Measurements from ENCODE around the gene RNF125. TPM values are rescaled to one million over a fixed set of nuclear protein-coding genes. Genes with fewer than 3 reads are reported as not detected.

The RNF125 gene
- total and polyA plus RNA-seq, 2 experiments from 2014 or later, result 11.4 to 29.2 TPM

DNA sequence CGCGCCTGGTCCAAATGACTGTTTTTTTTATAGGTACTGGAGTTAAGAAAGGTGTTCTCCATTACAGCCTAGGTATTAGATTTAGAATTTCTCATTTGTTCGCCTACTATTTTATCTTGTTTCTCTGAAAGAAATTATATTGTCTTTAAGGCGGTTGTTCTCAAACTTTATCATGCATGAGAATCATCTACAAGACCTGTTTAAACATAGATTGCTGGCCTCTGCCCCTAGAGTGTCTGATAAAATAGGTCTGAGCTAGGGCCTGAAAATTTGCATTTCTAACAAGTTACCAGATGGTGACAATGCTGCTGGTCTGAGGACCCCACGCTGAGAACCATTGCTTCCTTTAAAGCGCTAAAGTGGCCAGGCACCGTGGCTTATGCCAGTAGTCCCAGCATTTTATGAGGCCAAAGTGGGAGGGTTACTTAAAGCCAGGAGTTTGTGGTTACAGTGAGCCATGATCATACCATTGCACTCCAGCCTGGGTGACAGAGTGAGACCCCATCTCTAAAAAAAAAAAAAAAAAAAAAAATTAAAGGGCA, 39.1 kb downstream of the RNF125 start:
- H3K27ac Mint-ChIP-seq, result no peak overlapping the region
- no peaks in the 10 kb centered on the region; the same call in 1 of the 2 replicates for H4K20me1 ChIP-seq (replicated peaks; ENCODE audit: insufficient read depth)
- H3K27me3 Mint-ChIP-seq (ENCODE audit: insufficient read depth, low read depth, poor library complexity), result no peaks in the 10 kb centered on the region
- no peaks in the 10 kb centered on the region for H3K79me2 ChIP-seq (replicated peaks; ENCODE audit: insufficient read depth)
- peak; percentile 84 for ATAC-seq
- peak; percentile 73 for DNase-seq (ENCODE audit: low spot score)
- H3F3A ChIP-seq (replicated peaks; ENCODE audit: low read depth), result no peaks in the 10 kb centered on the region
- no peaks in the 10 kb centered on the region for H3K36me3 ChIP-seq (ENCODE audit: insufficient read depth)
- no peaks in the 10 kb centered on the region for H3K27me3 ChIP-seq (ENCODE audit: insufficient read depth)
- no peak overlapping the region for H2AFZ ChIP-seq
- H3K4me3 Mint-ChIP-seq, result no peak overlapping the region
- H3K4me3 ChIP-seq, result no peak overlapping the region
- H3K9me2 ChIP-seq (ENCODE audit: insufficient read depth), result no peaks in the 10 kb centered on the region
- no peaks in the 10 kb centered on the region for H3K9me3 Mint-ChIP-seq
- TF ChIP-seq ZNF114 (CRISPR knock-in tag; IDR thresholded peaks at IDR 0.05) (no peak), EZH2 (IDR thresholded peaks at IDR 0.05; ENCODE audit: low read depth, unreplicated experiment) (no peak), POLR2AphosphoS5 (IDR thresholded peaks at IDR 0.05; ENCODE audit: low read depth) (no peak), EZH2phosphoT487 (IDR thresholded peaks at IDR 0.05; ENCODE audit: unreplicated experiment) (no peak), CREB1 (CRISPR knock-in tag; IDR thresholded peaks at IDR 0.05; ENCODE audit: low read depth) (no peak), NANOG (IDR thresholded peaks at IDR 0.05; ENCODE audit: borderline replicate concordance) (no peak), JUNB (IDR thresholded peaks at IDR 0.05; ENCODE audit: unreplicated experiment) (no peak), STAT1 (IDR thresholded peaks at IDR 0.05; ENCODE audit: unreplicated experiment) (no peak), ZNF331 (CRISPR knock-in tag; IDR thresholded peaks at IDR 0.05; ENCODE audit: low read depth) (no peak)
- TF ChIP-seq, protein P1, sequence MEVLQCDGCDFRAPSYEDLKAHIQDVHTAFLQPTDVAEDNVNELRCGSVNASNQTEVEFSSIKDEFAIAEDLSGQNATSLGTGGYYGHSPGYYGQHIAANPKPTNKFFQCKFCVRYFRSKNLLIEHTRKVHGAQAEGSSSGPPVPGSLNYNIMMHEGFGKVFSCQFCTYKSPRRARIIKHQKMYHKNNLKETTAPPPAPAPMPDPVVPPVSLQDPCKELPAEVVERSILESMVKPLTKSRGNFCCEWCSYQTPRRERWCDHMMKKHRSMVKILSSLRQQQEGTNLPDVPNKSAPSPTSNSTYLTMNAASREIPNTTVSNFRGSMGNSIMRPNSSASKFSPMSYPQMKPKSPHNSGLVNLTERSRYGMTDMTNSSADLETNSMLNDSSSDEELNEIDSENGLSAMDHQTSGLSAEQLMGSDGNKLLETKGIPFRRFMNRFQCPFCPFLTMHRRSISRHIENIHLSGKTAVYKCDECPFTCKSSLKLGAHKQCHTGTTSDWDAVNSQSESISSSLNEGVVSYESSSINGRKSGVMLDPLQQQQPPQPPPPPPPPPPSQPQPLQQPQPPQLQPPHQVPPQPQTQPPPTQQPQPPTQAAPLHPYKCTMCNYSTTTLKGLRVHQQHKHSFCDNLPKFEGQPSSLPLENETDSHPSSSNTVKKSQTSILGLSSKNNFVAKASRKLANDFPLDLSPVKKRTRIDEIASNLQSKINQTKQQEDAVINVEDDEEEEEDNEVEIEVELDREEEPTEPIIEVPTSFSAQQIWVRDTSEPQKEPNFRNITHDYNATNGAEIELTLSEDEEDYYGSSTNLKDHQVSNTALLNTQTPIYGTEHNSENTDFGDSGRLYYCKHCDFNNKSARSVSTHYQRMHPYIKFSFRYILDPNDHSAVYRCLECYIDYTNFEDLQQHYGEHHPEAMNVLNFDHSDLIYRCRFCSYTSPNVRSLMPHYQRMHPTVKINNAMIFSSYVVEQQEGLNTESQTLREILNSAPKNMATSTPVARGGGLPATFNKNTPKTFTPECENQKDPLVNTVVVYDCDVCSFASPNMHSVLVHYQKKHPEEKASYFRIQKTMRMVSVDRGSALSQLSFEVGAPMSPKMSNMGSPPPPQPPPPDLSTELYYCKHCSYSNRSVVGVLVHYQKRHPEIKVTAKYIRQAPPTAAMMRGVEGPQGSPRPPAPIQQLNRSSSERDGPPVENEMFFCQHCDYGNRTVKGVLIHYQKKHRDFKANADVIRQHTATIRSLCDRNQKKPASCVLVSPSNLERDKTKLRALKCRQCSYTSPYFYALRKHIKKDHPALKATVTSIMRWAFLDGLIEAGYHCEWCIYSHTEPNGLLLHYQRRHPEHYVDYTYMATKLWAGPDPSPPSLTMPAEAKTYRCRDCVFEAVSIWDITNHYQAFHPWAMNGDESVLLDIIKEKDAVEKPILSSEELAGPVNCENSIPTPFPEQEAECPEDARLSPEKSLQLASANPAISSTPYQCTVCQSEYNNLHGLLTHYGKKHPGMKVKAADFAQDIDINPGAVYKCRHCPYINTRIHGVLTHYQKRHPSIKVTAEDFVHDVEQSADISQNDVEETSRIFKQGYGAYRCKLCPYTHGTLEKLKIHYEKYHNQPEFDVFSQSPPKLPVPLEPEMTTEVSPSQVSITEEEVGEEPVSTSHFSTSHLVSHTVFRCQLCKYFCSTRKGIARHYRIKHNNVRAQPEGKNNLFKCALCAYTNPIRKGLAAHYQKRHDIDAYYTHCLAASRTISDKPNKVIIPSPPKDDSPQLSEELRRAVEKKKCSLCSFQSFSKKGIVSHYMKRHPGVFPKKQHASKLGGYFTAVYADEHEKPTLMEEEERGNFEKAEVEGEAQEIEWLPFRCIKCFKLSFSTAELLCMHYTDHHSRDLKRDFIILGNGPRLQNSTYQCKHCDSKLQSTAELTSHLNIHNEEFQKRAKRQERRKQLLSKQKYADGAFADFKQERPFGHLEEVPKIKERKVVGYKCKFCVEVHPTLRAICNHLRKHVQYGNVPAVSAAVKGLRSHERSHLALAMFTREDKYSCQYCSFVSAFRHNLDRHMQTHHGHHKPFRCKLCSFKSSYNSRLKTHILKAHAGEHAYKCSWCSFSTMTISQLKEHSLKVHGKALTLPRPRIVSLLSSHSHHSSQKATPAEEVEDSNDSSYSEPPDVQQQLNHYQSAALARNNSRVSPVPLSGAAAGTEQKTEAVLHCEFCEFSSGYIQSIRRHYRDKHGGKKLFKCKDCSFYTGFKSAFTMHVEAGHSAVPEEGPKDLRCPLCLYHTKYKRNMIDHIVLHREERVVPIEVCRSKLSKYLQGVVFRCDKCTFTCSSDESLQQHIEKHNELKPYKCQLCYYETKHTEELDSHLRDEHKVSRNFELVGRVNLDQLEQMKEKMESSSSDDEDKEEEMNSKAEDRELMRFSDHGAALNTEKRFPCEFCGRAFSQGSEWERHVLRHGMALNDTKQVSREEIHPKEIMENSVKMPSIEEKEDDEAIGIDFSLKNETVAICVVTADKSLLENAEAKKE (CRISPR knock-in tag; IDR thresholded peaks at IDR 0.05), result no peak
- TF ChIP-seq, protein P2, sequence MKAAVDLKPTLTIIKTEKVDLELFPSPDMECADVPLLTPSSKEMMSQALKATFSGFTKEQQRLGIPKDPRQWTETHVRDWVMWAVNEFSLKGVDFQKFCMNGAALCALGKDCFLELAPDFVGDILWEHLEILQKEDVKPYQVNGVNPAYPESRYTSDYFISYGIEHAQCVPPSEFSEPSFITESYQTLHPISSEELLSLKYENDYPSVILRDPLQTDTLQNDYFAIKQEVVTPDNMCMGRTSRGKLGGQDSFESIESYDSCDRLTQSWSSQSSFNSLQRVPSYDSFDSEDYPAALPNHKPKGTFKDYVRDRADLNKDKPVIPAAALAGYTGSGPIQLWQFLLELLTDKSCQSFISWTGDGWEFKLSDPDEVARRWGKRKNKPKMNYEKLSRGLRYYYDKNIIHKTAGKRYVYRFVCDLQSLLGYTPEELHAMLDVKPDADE (IDR thresholded peaks at IDR 0.05), result no peak
- TF ChIP-seq, protein P3, sequence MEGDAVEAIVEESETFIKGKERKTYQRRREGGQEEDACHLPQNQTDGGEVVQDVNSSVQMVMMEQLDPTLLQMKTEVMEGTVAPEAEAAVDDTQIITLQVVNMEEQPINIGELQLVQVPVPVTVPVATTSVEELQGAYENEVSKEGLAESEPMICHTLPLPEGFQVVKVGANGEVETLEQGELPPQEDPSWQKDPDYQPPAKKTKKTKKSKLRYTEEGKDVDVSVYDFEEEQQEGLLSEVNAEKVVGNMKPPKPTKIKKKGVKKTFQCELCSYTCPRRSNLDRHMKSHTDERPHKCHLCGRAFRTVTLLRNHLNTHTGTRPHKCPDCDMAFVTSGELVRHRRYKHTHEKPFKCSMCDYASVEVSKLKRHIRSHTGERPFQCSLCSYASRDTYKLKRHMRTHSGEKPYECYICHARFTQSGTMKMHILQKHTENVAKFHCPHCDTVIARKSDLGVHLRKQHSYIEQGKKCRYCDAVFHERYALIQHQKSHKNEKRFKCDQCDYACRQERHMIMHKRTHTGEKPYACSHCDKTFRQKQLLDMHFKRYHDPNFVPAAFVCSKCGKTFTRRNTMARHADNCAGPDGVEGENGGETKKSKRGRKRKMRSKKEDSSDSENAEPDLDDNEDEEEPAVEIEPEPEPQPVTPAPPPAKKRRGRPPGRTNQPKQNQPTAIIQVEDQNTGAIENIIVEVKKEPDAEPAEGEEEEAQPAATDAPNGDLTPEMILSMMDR (conservative IDR thresholded peaks at IDR 0.05; ENCODE audit: low read depth in 2 of 2), result no peak
- TF ChIP-seq, protein P4, sequence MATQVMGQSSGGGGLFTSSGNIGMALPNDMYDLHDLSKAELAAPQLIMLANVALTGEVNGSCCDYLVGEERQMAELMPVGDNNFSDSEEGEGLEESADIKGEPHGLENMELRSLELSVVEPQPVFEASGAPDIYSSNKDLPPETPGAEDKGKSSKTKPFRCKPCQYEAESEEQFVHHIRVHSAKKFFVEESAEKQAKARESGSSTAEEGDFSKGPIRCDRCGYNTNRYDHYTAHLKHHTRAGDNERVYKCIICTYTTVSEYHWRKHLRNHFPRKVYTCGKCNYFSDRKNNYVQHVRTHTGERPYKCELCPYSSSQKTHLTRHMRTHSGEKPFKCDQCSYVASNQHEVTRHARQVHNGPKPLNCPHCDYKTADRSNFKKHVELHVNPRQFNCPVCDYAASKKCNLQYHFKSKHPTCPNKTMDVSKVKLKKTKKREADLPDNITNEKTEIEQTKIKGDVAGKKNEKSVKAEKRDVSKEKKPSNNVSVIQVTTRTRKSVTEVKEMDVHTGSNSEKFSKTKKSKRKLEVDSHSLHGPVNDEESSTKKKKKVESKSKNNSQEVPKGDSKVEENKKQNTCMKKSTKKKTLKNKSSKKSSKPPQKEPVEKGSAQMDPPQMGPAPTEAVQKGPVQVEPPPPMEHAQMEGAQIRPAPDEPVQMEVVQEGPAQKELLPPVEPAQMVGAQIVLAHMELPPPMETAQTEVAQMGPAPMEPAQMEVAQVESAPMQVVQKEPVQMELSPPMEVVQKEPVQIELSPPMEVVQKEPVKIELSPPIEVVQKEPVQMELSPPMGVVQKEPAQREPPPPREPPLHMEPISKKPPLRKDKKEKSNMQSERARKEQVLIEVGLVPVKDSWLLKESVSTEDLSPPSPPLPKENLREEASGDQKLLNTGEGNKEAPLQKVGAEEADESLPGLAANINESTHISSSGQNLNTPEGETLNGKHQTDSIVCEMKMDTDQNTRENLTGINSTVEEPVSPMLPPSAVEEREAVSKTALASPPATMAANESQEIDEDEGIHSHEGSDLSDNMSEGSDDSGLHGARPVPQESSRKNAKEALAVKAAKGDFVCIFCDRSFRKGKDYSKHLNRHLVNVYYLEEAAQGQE (IDR thresholded peaks at IDR 0.05; ENCODE audit: unreplicated experiment), result no peak
- peaks cover 27% of the 10 kb centered on the region for H3K4me1 ChIP-seq (ENCODE audit: insufficient read depth)
- peaks cover 15% of the 10 kb centered on the region for H3K4me1 Mint-ChIP-seq
- H3K4me2 ChIP-seq, result 0 out of 2 replicates have a peak overlapping the region, but pooled peaks have one; percentile 4
- H3K36me3 Mint-ChIP-seq (ENCODE audit: low read depth), result no peaks in the 10 kb centered on the region; the same call in 2 of the 3 replicates
- no peak overlapping the region for H3K27ac ChIP-seq (ENCODE audit: low read depth)

Measured in GM23338 (cell line).